CD14-positive monocyte (primary cell): ENCODE results near the gene ST7. TPM values are rescaled to one million over a fixed set of nuclear protein-coding genes. Genes with fewer than 3 reads are reported as not detected.

Source experiments
- DNase-seq, 3 donors: peaks; one replicate each; pipeline ENCODE4 v3.0.0-alpha.2; 2011 to 2022
- H2AFZ ChIP-seq: 2 replicates; pipeline ENCODE4 v1.6.0; 2012; ENCODE audit warnings: mild to moderate bottlenecking, low read depth, low read length, inconsistent platforms; ENCODE audit not compliant: insufficient read depth, poor library complexity, severe bottlenecking
- H3K27ac ChIP-seq, 2 donors: 1 replicate in 1 of 2; 2 replicates in 1 of 2; pipeline ENCODE4 v1.5.1; 2012 to 2013; ENCODE audit warnings: low read length in 2 of 2, control low read depth in 1 of 2, inconsistent platforms in 1 of 2, low read depth in 1 of 2, mild to moderate bottlenecking in 1 of 2
- H3K27me3 ChIP-seq, 2 donors: one replicate each; pipeline versions ENCODE4 v1.6.0 to v1.6.1; 2011 to 2013; ENCODE audit warnings: low read length in 2 of 2; ENCODE audit not compliant: control insufficient read depth in 2 of 2, insufficient read depth in 2 of 2
- H3K36me3 ChIP-seq, 2 donors: replicated peaks in 1 of 2; 1 replicate in 1 of 2; 2 replicates in 1 of 2; pipeline versions ENCODE4 v1.5.1 to v1.6.1; 2012 to 2013; ENCODE audit warnings: low read length in 2 of 2, control low read depth in 1 of 2, inconsistent platforms in 1 of 2, mild to moderate bottlenecking in 1 of 2; ENCODE audit not compliant: insufficient read depth in 2 of 2, control insufficient read depth in 1 of 2
- H3K4me1 ChIP-seq, 2 donors: 1 replicate in 1 of 2; 2 replicates in 1 of 2; pipeline versions ENCODE4 v1.5.1 to v1.6.1; 2012 to 2013; ENCODE audit warnings: low read length in 2 of 2, control low read depth in 1 of 2, inconsistent platforms in 1 of 2, mild to moderate bottlenecking in 1 of 2, moderate library complexity in 1 of 2; ENCODE audit not compliant: insufficient read depth in 2 of 2, control insufficient read depth in 1 of 2
- H3K4me2 ChIP-seq: replicated peaks from 2 replicates; pipeline ENCODE3; 2012; ENCODE audit warnings: low read length, moderate library complexity, mild to moderate bottlenecking; ENCODE audit not compliant: poor library complexity, severe bottlenecking; ENCODE audit errors: extremely low read depth
- H3K4me3 ChIP-seq, 3 experiments: fragments of 200-600 bp in 1 of 3; sonication (generic) in 1 of 3; replicated peaks in 1 of 3; 1 replicate in 2 of 3; 2 replicates in 1 of 3; pipeline ENCODE4 v1.5.1; 2011 to 2013; ENCODE audit warnings: low read length in 3 of 3, mild to moderate bottlenecking in 3 of 3, control low read depth in 2 of 3, low read depth in 2 of 3, inconsistent platforms in 1 of 3, moderate library complexity in 1 of 3
- H3K79me2 ChIP-seq: 2 replicates; pipeline ENCODE4 v1.6.0; 2012; ENCODE audit warnings: mild to moderate bottlenecking, control low read depth, inconsistent platforms, low read length, moderate library complexity; ENCODE audit not compliant: insufficient read depth
- H3K9ac ChIP-seq: 2 replicates; pipeline ENCODE4 v1.6.0; 2017; ENCODE audit warnings: low read length, mild to moderate bottlenecking; ENCODE audit not compliant: insufficient read depth, poor library complexity, severe bottlenecking
- H3K9me3 ChIP-seq, 2 donors: replicated peaks in 1 of 2; 1 replicate in 1 of 2; 2 replicates in 1 of 2; pipeline versions ENCODE4 v1.5.1 to v1.6.1; 2012 to 2013; ENCODE audit warnings: low read length in 2 of 2, control low read depth in 1 of 2; ENCODE audit not compliant: control insufficient read depth in 1 of 2, insufficient read depth in 1 of 2
- H4K20me1 ChIP-seq: 2 replicates; pipeline ENCODE4 v1.6.0; 2012; ENCODE audit warnings: mild to moderate bottlenecking, low read length, control low read depth, moderate library complexity; ENCODE audit not compliant: insufficient read depth
- H3K27ac Mint-ChIP-seq, 7 donors: one replicate each; pipeline ENCODE4 v1.8.0; 2020; ENCODE audit warnings: mild to moderate bottlenecking in 7 of 7, mixed read lengths in 7 of 7, moderate library complexity in 6 of 7, inconsistent platforms in 2 of 7
- H3K27me3 Mint-ChIP-seq, 3 donors: one replicate each; pipeline ENCODE4 v1.8.0; 2021 to 2022; ENCODE audit warnings: low read depth in 3 of 3, mild to moderate bottlenecking in 3 of 3, mixed read lengths in 3 of 3, moderate library complexity in 3 of 3, inconsistent platforms in 1 of 3
- H3K36me3 Mint-ChIP-seq, 2 donors: one replicate each; pipeline ENCODE4 v1.8.0; 2020; ENCODE audit warnings: mixed read lengths in 2 of 2, inconsistent platforms in 1 of 2, mild to moderate bottlenecking in 1 of 2
- H3K4me1 Mint-ChIP-seq: one replicate; pipeline ENCODE4 v1.8.0; 2020; ENCODE audit warnings: mild to moderate bottlenecking, mixed read lengths
- H3K4me3 Mint-ChIP-seq, 2 donors: one replicate each; pipeline ENCODE4 v1.8.0; 2020; ENCODE audit warnings: mild to moderate bottlenecking in 2 of 2, mixed read lengths in 2 of 2, moderate library complexity in 1 of 2
- H3K9me3 Mint-ChIP-seq, 7 donors: one replicate each; pipeline ENCODE4 v1.8.0; 2020 to 2022; ENCODE audit warnings: mixed read lengths in 7 of 7, mild to moderate bottlenecking in 6 of 7, moderate library complexity in 6 of 7, inconsistent platforms in 2 of 7
- CTCF ChIP-seq: fragments of 200-600 bp; IDR thresholded peaks from one replicate; pipeline ENCODE4 v1.8.0; 2022; ENCODE audit warnings: antibody characterized with exemption, mild to moderate bottlenecking
- WGBS: methylation state at CpG from one replicate; pipeline ENCODE4 v1.1.5; 2013; ENCODE audit warnings: missing lambda C conversion rate; ENCODE audit not compliant: insufficient coverage; 5-methylcytosine and 5-hydroxymethylcytosine counted together
- intact Hi-C, 2 donors: fragments of 100-400 bp; cut with micrococcal nuclease; formaldehyde crosslinking; loops; one replicate each; pipeline versions ENCODE4 v1.15.0 to v1.15.1; 2023
- polyA plus RNA-seq, 3 donors: library from polyadenylated mRNA; depleted of rRNA in 1 of 3; unstranded in 2 of 3; stranded (reverse) in 1 of 3; fragments of 300-500 nt in 2 of 3; fragments of >200 nt in 1 of 3; fragmentation: Illumina TruSeq in 2 of 3; gene quantifications; 1 replicate in 2 of 3; 2 replicates in 1 of 3; pipeline ENCODE4 v1.2.3, GENCODE V29; 2012 to 2021

Gene ST7
- polyA plus RNA-seq, 3 donors: 3.6 to 5.5 (median 4.1) TPM

GRCh38 chr7:117247809-117248208, 294.5 kb downstream of the ST7 start:
- H3K4me1 ChIP-seq: no peaks in the 10 kb centered on the region
- intact Hi-C loops: no loop called here
- no peaks in the 10 kb centered on the region for H3K36me3 ChIP-seq
- no peak for DNase-seq
- Mint-ChIP-seq H3K27ac (no peak overlapping the region), H3K4me1 (no peaks in the 10 kb centered on the region), H3K4me3 (no peak overlapping the region), H3K36me3 (no peaks in the 10 kb centered on the region), H3K27me3 (peaks cover 3 to 11% (median 5%) of the 10 kb centered on the region in 3 donors), H3K9me3 (peaks cover 0 to 10% (median 3%) of the 10 kb centered on the region in 7 donors)
- no peak overlapping the region for H3K4me3 ChIP-seq
- H3K79me2 ChIP-seq: no peaks in the 10 kb centered on the region
- no peak for TF ChIP-seq CTCF
- 76% methylated on average over 3 of the region's 4 CpGs for WGBS
- no peaks in the 10 kb centered on the region for H3K9me3 ChIP-seq
- no peak overlapping the region for H3K27ac ChIP-seq
- H3K27me3 ChIP-seq: no peaks in the 10 kb centered on the region
- no peak overlapping the region for H3K9ac ChIP-seq
- no peak overlapping the region for H3K4me2 ChIP-seq
- H4K20me1 ChIP-seq: no peaks in the 10 kb centered on the region
- H2AFZ ChIP-seq: no peak overlapping the region

GRCh38 chr7:117248829-117249228, 295.5 kb downstream of the ST7 start:
- H3K9me3 Mint-ChIP-seq: peaks cover 0 to 7% (median 4%) of the 10 kb centered on the region in 7 donors
- intact Hi-C loops: no loop called here
- H3K27me3 Mint-ChIP-seq: peaks cover 3 to 12% (median 5%) of the 10 kb centered on the region in 3 donors
- no peaks in the 10 kb centered on the region for H4K20me1 ChIP-seq
- no peaks in the 10 kb centered on the region for H3K4me1 Mint-ChIP-seq
- H3K4me3 ChIP-seq: no peak overlapping the region
- H3K4me3 Mint-ChIP-seq: no peak overlapping the region
- no peaks in the 10 kb centered on the region for H3K79me2 ChIP-seq
- no peak overlapping the region for H3K4me2 ChIP-seq
- no peaks in the 10 kb centered on the region for H3K9me3 ChIP-seq
- no peaks in the 10 kb centered on the region for H3K4me1 ChIP-seq
- H3K27ac ChIP-seq: no peak overlapping the region
- 96% methylated on average over 5 of the region's 5 CpGs for WGBS
- no peak for TF ChIP-seq CTCF
- DNase-seq: no peak
- no peaks in the 10 kb centered on the region for H3K27me3 ChIP-seq
- H2AFZ ChIP-seq: no peak overlapping the region
- no peak overlapping the region for H3K27ac Mint-ChIP-seq
- H3K36me3 Mint-ChIP-seq: no peaks in the 10 kb centered on the region
- no peak overlapping the region for H3K9ac ChIP-seq
- no peaks in the 10 kb centered on the region for H3K36me3 ChIP-seq
